ENCODE results near the gene WDR18.

The WDR18 gene

GRCh38 chr19:991174-991931 is 7.2 kb downstream of the WDR18 start:
- TF ChIP-seq CTCF (IDR thresholded peaks at IDR 0.05; ENCODE audit: extremely low read depth, missing control alignments), result no peak
- DNase-seq (ENCODE audit: low spot score), result peak; percentile 78

- TF ChIP-seq CTCF (IDR thresholded peaks at IDR 0.05; ENCODE audit: extremely low read depth, missing control alignments), result no peak
- DNase-seq (ENCODE audit: low spot score), result no peak
Measured at GRCh38 chr19:991932-992669, 8.0 kb downstream of the WDR18 start.

- TF ChIP-seq CTCF (IDR thresholded peaks at IDR 0.05; ENCODE audit: extremely low read depth, missing control alignments), result no peak
- DNase-seq (ENCODE audit: low spot score), result no peak
Measured at GRCh38 chr19:992670-993055, 8.5 kb downstream of the WDR18 start.

GRCh38 chr19:993361-993830 is 9.3 kb downstream of the WDR18 start:
- DNase-seq (ENCODE audit: low spot score), result no peak
- TF ChIP-seq CTCF (IDR thresholded peaks at IDR 0.05; ENCODE audit: extremely low read depth, missing control alignments), result no peak

- no peak for TF ChIP-seq CTCF (IDR thresholded peaks at IDR 0.05; ENCODE audit: extremely low read depth, missing control alignments)
- no peak for DNase-seq (ENCODE audit: low spot score)
Measured at GRCh38 chr19:993831-994393, 9.8 kb downstream of the WDR18 start.

- DNase-seq (ENCODE audit: low spot score), result no peak
- TF ChIP-seq CTCF (IDR thresholded peaks at IDR 0.05; ENCODE audit: extremely low read depth, missing control alignments), result no peak
Measured at GRCh38 chr19:994516-994915, 10.4 kb downstream of the WDR18 start.

Data from GM20000 (cell line).